Transverse colon (tissue), 3 donors: ENCODE results near the gene CPLX4.

Experiments used
- EP300 ChIP-seq: sonication (generic); formaldehyde crosslinking; IDR thresholded peaks from one replicate; pipeline ENCODE4 v1.6.1; 2017; ENCODE audit warnings: antibody characterized with exemption, low read depth
- POLR2AphosphoS5 ChIP-seq, 3 donors: sonication (generic); formaldehyde crosslinking; IDR thresholded peaks; one replicate each; pipeline ENCODE4 v1.6.1; 2016; ENCODE audit warnings: antibody characterized with exemption in 3 of 3

- no peak for TF ChIP-seq POLR2AphosphoS5 (IDR thresholded peaks at IDR 0.05)
- TF ChIP-seq EP300, result no peak
Measured at GRCh38 chr18:59298871-59299270, 19.6 kb downstream of the CPLX4 start.
